Gastroesophageal sphincter (tissue), 4 donors: Measurements from ENCODE around the gene SMIM7. TPM values are rescaled to one million over a fixed set of nuclear protein-coding genes. Genes with fewer than 3 reads are reported as not detected.

Source experiments
- ATAC-seq: fragments of 150-250 bp; one replicate; pipeline ENCODE4 v1.9.1; 2016; ENCODE audit warnings: mild to moderate bottlenecking, moderate library complexity
- H3K27ac ChIP-seq, 4 donors: fragments of 200-600 bp; sonication (generic) in 3 of 4; 1 replicate in 3 of 4; 2 replicates in 1 of 4; pipeline ENCODE4 v1.5.1; 2016 to 2019
- H3K27me3 ChIP-seq: fragments of 200-600 bp; sonication (generic); one replicate; pipeline ENCODE4 v1.5.1; 2019
- H3K36me3 ChIP-seq, 2 donors: fragments of 200-600 bp; sonication (generic); one replicate each; pipeline ENCODE4 v1.5.1; 2019; ENCODE audit warnings: control low read depth in 1 of 2
- H3K4me1 ChIP-seq, 3 donors: fragments of 200-600 bp; sonication (generic); 1 replicate in 2 of 3; 2 replicates in 1 of 3; pipeline ENCODE4 v1.5.1; 2016 to 2019; ENCODE audit warnings: control low read depth in 2 of 3
- H3K4me3 ChIP-seq, 2 donors: fragments of 200-600 bp; sonication (generic); one replicate each; pipeline ENCODE4 v1.5.1; 2019; ENCODE audit warnings: mild to moderate bottlenecking in 1 of 2, moderate library complexity in 1 of 2
- H3K9me3 ChIP-seq, 3 donors: fragments of 200-600 bp; sonication (generic); one replicate each; pipeline ENCODE4 v1.5.1; 2017 to 2019; ENCODE audit warnings: control low read depth in 2 of 3
- EP300 ChIP-seq: sonication (generic); formaldehyde crosslinking; IDR thresholded peaks from one replicate; pipeline ENCODE4 v1.6.1; 2017; ENCODE audit warnings: antibody characterized with exemption, mild to moderate bottlenecking
- POLR2A ChIP-seq, 2 donors: fragments of 450-650 bp; IDR thresholded peaks; one replicate each; pipeline ENCODE4 v1.6.1; 2017; ENCODE audit warnings: antibody characterized with exemption in 2 of 2, mild to moderate bottlenecking in 2 of 2, moderate library complexity in 1 of 2
- POLR2AphosphoS5 ChIP-seq: sonication (generic); formaldehyde crosslinking; IDR thresholded peaks from one replicate; pipeline ENCODE4 v1.6.1; 2017; ENCODE audit warnings: antibody characterized with exemption
- WGBS, 2 donors: methylation state at CpG; one replicate each; pipeline ENCODE4 v1.1.5; 2018; ENCODE audit warnings: low coverage in 1 of 2; 5-methylcytosine and 5-hydroxymethylcytosine counted together
- total RNA-seq, 4 donors: library from RNA; depleted of rRNA; stranded (reverse); fragments of >200 nt; gene quantifications; one replicate each; pipeline ENCODE4 v1.1.0, GENCODE V29; 2016
- TF ChIP-seq, protein P1 (sequence below), 4 experiments: fragments of 200-600 bp in 2 of 4; fragments of 450-650 bp in 2 of 4; sonication (generic) in 1 of 4; IDR thresholded peaks; one replicate each; pipeline ENCODE4 v1.5.1; 2017 to 2019; ENCODE audit warnings: antibody characterized with exemption in 4 of 4, mild to moderate bottlenecking in 2 of 4, moderate library complexity in 2 of 4

Gene SMIM7
- total RNA-seq, 4 donors from 2014 or later, result 73.4 to 112 (median 86.0) TPM

DNA sequence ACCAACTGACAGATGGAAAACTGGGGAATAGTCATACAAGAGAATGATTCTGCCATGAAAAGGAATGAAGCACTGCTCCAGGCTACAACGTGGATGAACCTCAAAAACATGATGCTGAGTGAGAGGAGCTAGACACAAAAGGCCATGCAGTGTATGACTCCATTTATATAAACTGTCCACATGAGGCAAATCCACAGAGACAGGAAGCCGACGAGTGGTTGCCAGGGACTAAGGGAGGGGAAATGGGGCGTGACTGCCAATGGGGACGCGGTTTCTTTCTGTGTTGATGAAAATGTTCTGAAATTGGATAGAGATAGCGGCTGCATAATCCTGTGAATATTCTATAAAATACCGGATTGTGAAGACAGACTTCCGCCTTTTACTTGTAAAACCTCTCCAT is 10.2 kb downstream of the SMIM7 start:
- Histone ChIP-seq H3K27me3 (no peaks in the 10 kb centered on the region), H3K4me3 (no peak overlapping the region), H3K36me3 (peaks cover 0 to 94% of the 10 kb centered on the region in 2 donors), H3K9me3 (no peaks in the 10 kb centered on the region), H3K27ac (peak overlapping the region in 1 of 4 donors; percentile 33), H3K4me1 (peaks cover 0 to 62% (median 0%) of the 10 kb centered on the region in 3 donors)
- WGBS, 2 donors, result 59 to 66% methylated on average over 8 to 9 of the region's 9 CpGs
- no peak for TF ChIP-seq POLR2A (IDR thresholded peaks at IDR 0.05)
- TF ChIP-seq POLR2AphosphoS5, result no peak
- TF ChIP-seq EP300, result no peak
- TF ChIP-seq, protein P1, sequence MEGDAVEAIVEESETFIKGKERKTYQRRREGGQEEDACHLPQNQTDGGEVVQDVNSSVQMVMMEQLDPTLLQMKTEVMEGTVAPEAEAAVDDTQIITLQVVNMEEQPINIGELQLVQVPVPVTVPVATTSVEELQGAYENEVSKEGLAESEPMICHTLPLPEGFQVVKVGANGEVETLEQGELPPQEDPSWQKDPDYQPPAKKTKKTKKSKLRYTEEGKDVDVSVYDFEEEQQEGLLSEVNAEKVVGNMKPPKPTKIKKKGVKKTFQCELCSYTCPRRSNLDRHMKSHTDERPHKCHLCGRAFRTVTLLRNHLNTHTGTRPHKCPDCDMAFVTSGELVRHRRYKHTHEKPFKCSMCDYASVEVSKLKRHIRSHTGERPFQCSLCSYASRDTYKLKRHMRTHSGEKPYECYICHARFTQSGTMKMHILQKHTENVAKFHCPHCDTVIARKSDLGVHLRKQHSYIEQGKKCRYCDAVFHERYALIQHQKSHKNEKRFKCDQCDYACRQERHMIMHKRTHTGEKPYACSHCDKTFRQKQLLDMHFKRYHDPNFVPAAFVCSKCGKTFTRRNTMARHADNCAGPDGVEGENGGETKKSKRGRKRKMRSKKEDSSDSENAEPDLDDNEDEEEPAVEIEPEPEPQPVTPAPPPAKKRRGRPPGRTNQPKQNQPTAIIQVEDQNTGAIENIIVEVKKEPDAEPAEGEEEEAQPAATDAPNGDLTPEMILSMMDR (IDR thresholded peaks at IDR 0.05), result no peak
- peak; percentile 69 for ATAC-seq

DNA sequence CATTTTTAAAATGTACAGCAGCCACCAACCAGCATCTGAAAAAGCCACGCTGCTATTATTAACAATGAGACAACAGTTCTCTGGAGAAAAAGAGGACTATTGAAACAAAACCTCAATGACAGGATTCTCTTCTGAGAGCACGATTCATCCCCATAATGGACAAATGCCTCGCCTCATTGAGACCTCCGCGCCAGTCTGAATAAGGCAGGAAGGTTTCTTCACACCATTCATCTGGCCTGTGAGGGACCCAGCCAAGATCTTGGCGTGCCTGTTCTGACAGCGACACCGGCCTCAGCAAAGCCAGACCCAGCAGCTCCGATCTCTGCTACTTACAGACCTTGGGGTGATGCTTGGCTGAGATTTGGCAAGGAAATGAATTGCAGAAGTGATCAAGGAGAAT is 14.8 kb downstream of the SMIM7 start:
- TF ChIP-seq EP300 (no peak), POLR2AphosphoS5 (no peak), POLR2A (IDR thresholded peaks at IDR 0.05) (no peak)
- TF ChIP-seq, protein P1 (IDR thresholded peaks at IDR 0.05), result no peak
- no peak for ATAC-seq
- Histone ChIP-seq H3K27ac (no peak overlapping the region), H3K36me3 (peaks cover 0 to 94% of the 10 kb centered on the region in 2 donors), H3K27me3 (no peaks in the 10 kb centered on the region), H3K4me1 (peaks cover 0 to 29% (median 0%) of the 10 kb centered on the region in 3 donors), H3K9me3 (no peaks in the 10 kb centered on the region), H3K4me3 (no peak overlapping the region)
- WGBS, 2 donors, result 90 to 92% methylated on average over 4 to 6 of the region's 9 CpGs

DNA sequence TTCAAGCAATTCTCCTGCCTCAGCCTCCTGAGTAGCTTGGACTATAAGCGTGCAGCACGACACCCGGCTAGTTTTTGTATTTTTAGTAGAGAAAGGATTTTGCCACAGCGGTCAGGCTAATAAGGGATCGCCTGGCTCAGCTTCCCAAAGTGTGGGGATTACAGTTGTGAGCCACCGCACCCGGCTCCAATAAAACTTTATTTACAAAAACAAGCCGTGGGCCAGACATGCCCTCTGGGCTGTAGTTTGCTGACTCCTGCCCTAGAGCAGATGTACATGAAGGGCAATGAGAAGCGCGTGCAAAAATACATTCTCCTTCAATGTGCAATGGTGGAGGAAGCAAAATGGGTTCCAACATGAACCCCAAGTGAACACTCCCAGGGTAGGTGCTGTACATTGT is 18.2 kb downstream of the SMIM7 start:
- no peak for TF ChIP-seq POLR2A (IDR thresholded peaks at IDR 0.05)
- no peak for TF ChIP-seq POLR2AphosphoS5
- no peak for TF ChIP-seq EP300
- TF ChIP-seq, protein P1 (IDR thresholded peaks at IDR 0.05), result no peak
- WGBS, 2 donors, result 100% methylated on average over 2 to 6 of the region's 10 CpGs
- no peak overlapping the region for H3K27ac ChIP-seq
- no peak for ATAC-seq
- H3K4me3 ChIP-seq, result no peak overlapping the region
- H3K9me3 ChIP-seq, result no peaks in the 10 kb centered on the region
- H3K4me1 ChIP-seq, result peaks cover 0 to 39% (median 0%) of the 10 kb centered on the region in 3 donors
- H3K36me3 ChIP-seq, result peaks cover 0 to 92% of the 10 kb centered on the region in 2 donors
- H3K27me3 ChIP-seq, result no peaks in the 10 kb centered on the region

DNA sequence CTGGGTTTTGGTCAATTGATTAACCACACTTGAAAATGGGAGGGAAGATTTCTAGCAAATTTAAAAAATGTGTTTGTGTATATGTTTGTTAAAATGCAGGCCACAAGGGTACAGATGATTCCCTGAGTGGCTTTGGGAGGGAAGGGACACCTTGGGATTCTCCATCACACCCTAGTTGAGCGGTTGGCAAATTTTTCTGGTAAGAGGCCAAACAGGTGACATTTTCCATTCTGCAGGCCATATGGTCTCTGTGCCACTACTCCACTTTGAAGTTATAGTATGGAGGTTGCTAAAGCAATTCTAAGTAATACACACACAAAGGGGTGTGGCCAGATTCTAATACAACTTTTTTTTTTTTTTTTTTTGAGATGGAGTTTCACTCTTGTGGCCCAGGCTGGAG is 19.0 kb downstream of the SMIM7 start:
- WGBS, 2 donors, result 86 to 89% methylated on average over 1 of the region's 1 CpG
- TF ChIP-seq, protein P1 (IDR thresholded peaks at IDR 0.05), result no peak
- TF ChIP-seq POLR2A (IDR thresholded peaks at IDR 0.05) (no peak), POLR2AphosphoS5 (no peak), EP300 (no peak)
- Histone ChIP-seq H3K27me3 (no peaks in the 10 kb centered on the region), H3K36me3 (peaks cover 0 to 92% of the 10 kb centered on the region in 2 donors), H3K9me3 (no peaks in the 10 kb centered on the region), H3K27ac (no peak overlapping the region), H3K4me3 (no peak overlapping the region), H3K4me1 (peaks cover 0 to 40% (median 0%) of the 10 kb centered on the region in 3 donors)
- no peak for ATAC-seq

DNA sequence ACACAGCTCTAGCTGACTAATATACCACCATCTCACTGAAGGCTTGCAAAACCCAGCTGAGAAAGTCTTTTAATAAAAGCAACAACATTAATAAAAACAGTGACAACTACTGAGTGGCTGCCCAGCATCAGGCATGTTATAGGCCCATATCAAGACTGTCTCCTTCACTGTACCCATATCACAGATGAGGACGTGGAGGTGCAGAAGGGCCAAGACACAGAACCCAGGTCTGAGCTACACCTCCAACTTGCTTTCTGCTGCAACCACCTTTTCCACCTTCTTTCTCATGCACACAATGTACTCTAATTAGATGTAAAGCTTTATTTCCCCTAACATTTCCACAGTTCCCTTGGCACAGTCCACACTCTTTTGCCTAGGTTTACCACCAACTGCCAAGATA is 21.3 kb downstream of the SMIM7 start:
- ATAC-seq, result no peak
- Histone ChIP-seq H3K27me3 (no peaks in the 10 kb centered on the region), H3K4me3 (no peak overlapping the region), H3K36me3 (peaks cover 0 to 90% of the 10 kb centered on the region in 2 donors), H3K9me3 (no peaks in the 10 kb centered on the region), H3K27ac (no peak overlapping the region), H3K4me1 (peaks cover 0 to 25% (median 0%) of the 10 kb centered on the region in 3 donors)
- WGBS, 2 donors, result 92 to 100% methylated on average over 1 of the region's 1 CpG
- TF ChIP-seq POLR2A (IDR thresholded peaks at IDR 0.05), result no peak
- no peak for TF ChIP-seq POLR2AphosphoS5
- TF ChIP-seq, protein P1 (IDR thresholded peaks at IDR 0.05), result no peak
- TF ChIP-seq EP300, result no peak
